Trophoblast cell (in vitro differentiated cells and primary cell): Measurements from ENCODE around the gene CDS1. TPM values are rescaled to one million over a fixed set of nuclear protein-coding genes. Genes with fewer than 3 reads are reported as not detected.

ENCODE experiments used
- DNase-seq, 2 donors: peaks; one replicate each; pipeline ENCODE4 v3.0.0-alpha.2; 2016
- H2AFZ ChIP-seq: 2 replicates; pipeline ENCODE4 v1.6.1; 2013; ENCODE audit warnings: low read length, moderate library complexity, mild to moderate bottlenecking; ENCODE audit not compliant: insufficient read depth, poor library complexity
- H2AK5ac ChIP-seq: 2 replicates; pipeline ENCODE4 v1.6.1; 2013; ENCODE audit warnings: mild to moderate bottlenecking, low read length
- H2BK120ac ChIP-seq: 2 replicates; pipeline ENCODE4 v1.6.1; 2013; ENCODE audit warnings: low read length, mild to moderate bottlenecking, moderate library complexity; ENCODE audit not compliant: insufficient read depth, poor library complexity
- H2BK12ac ChIP-seq: 2 replicates; pipeline ENCODE4 v1.6.1; 2013; ENCODE audit warnings: mild to moderate bottlenecking, low read length, moderate library complexity
- H2BK5ac ChIP-seq: 2 replicates; pipeline ENCODE4 v1.6.1; 2013; ENCODE audit warnings: low read length, low read depth, moderate library complexity, mild to moderate bottlenecking; ENCODE audit not compliant: poor library complexity
- H3K14ac ChIP-seq: 2 replicates; pipeline ENCODE4 v1.6.1; 2013; ENCODE audit warnings: mild to moderate bottlenecking, low read length
- H3K18ac ChIP-seq: 2 replicates; pipeline ENCODE4 v1.6.1; 2013; ENCODE audit warnings: mild to moderate bottlenecking, low read length
- H3K23ac ChIP-seq: 2 replicates; pipeline ENCODE4 v1.6.1; 2013; ENCODE audit warnings: low read length
- H3K27ac ChIP-seq: 2 replicates; pipeline ENCODE4 v1.5.1; 2013; ENCODE audit warnings: low read depth, mild to moderate bottlenecking, inconsistent platforms, low read length, moderate library complexity
- H3K27me3 ChIP-seq: 2 replicates; pipeline ENCODE4 v1.6.1; 2013; ENCODE audit warnings: inconsistent platforms, mild to moderate bottlenecking, low read length, moderate library complexity; ENCODE audit not compliant: insufficient read depth
- H3K36me3 ChIP-seq, 2 experiments: 1 replicate in 1 of 2; 2 replicates in 1 of 2; pipeline ENCODE4 v1.6.1; 2013; ENCODE audit warnings: low read length in 2 of 2, mild to moderate bottlenecking in 2 of 2, moderate library complexity in 1 of 2; ENCODE audit not compliant: insufficient read depth in 2 of 2, control insufficient read depth in 1 of 2
- H3K4ac ChIP-seq: 2 replicates; pipeline ENCODE4 v1.6.1; 2013; ENCODE audit warnings: low read depth, mild to moderate bottlenecking, low read length, moderate library complexity
- H3K4me1 ChIP-seq, 2 experiments: 1 replicate in 1 of 2; 2 replicates in 1 of 2; pipeline ENCODE4 v1.6.1; 2013; ENCODE audit warnings: low read length in 2 of 2, mild to moderate bottlenecking in 2 of 2, moderate library complexity in 1 of 2; ENCODE audit not compliant: insufficient read depth in 2 of 2, control insufficient read depth in 1 of 2
- H3K4me2 ChIP-seq: 2 replicates; pipeline ENCODE4 v1.6.1; 2013; ENCODE audit warnings: inconsistent platforms, mild to moderate bottlenecking, low read length, moderate library complexity
- H3K4me3 ChIP-seq: 2 replicates; pipeline ENCODE4 v1.5.1; 2013; ENCODE audit warnings: mild to moderate bottlenecking, low read depth, low read length, inconsistent platforms
- H3K79me1 ChIP-seq: one replicate; pipeline ENCODE4 v1.6.1; 2013; ENCODE audit warnings: low read length
- H3K79me2 ChIP-seq: 2 replicates; pipeline ENCODE4 v1.6.1; 2013; ENCODE audit warnings: low read length, mild to moderate bottlenecking; ENCODE audit not compliant: control insufficient read depth, insufficient read depth, poor library complexity
- H3K9ac ChIP-seq: 2 replicates; pipeline ENCODE4 v1.6.1; 2013; ENCODE audit warnings: mild to moderate bottlenecking, low read length
- H3K9me3 ChIP-seq: 2 replicates; pipeline ENCODE4 v1.6.1; 2013; ENCODE audit warnings: low read depth, mild to moderate bottlenecking, control low read depth, inconsistent platforms, low read length; ENCODE audit not compliant: insufficient read depth
- H4K12ac ChIP-seq: 2 replicates; pipeline ENCODE4 v1.6.1; 2013; ENCODE audit warnings: low read depth, mild to moderate bottlenecking, low read length, moderate library complexity
- H4K8ac ChIP-seq: 2 replicates; pipeline ENCODE4 v1.6.1; 2013; ENCODE audit warnings: low read depth, mild to moderate bottlenecking, low read length, moderate library complexity
- H4K91ac ChIP-seq: one replicate; pipeline ENCODE4 v1.6.1; 2013; ENCODE audit warnings: low read depth, mild to moderate bottlenecking, low read length, moderate library complexity
- WGBS: extraction: QIAGEN DNeasy Blood & Tissue Kit; methylation state at CpG from one replicate; pipeline ENCODE4 v1.1.7; 2013; ENCODE audit warnings: missing lambda C conversion rate; ENCODE audit not compliant: insufficient read length, insufficient coverage; ENCODE audit errors: extremely low coverage; 5-methylcytosine and 5-hydroxymethylcytosine counted together
- polyA plus RNA-seq: library from polyadenylated mRNA; stranded (reverse); fragments of 200-250 nt; gene quantifications from 2 replicates; pipeline ENCODE4 v1.2.3, GENCODE V29; 2013

Gene CDS1
- 22.9 and 24.1 TPM in 2 replicates for polyA plus RNA-seq

- Histone ChIP-seq H2BK120ac (peak within 1 kb of the TSS; percentile 50), H3K9me3 (peaks cover 4% of the 10 kb centered on the region), H2BK5ac (peak within 1 kb of the TSS; percentile 75), H3K4me3 (peak within 1 kb of the TSS; percentile 90), H4K8ac (peak within 1 kb of the TSS; percentile 76), H3K27me3 (no peaks in the 10 kb centered on the region), H4K91ac (peak within 1 kb of the TSS; percentile 82), H3K79me1 (peaks cover 16% of the 10 kb centered on the region), H3K14ac (peak within 1 kb of the TSS; percentile 81), H4K12ac (peak within 1 kb of the TSS; percentile 61), H3K4ac (peak within 1 kb of the TSS; percentile 31), H3K4me1 (peaks cover 2 to 10% of the 10 kb centered on the region in 2 experiments), H3K23ac (no peak within 1 kb of the TSS), H3K18ac (peak within 1 kb of the TSS; percentile 88), H3K4me2 (peak within 1 kb of the TSS; percentile 62), H2BK12ac (peak within 1 kb of the TSS; percentile 10), H3K9ac (peak within 1 kb of the TSS; percentile 89), H3K27ac (peak within 1 kb of the TSS; percentile 93), H3K79me2 (peaks cover 6% of the 10 kb centered on the region), H2AK5ac (peak within 1 kb of the TSS; percentile 11), H2AFZ (peak within 1 kb of the TSS; percentile 72), H3K36me3 (peaks cover 0 to 2% of the 10 kb centered on the region in 2 experiments)
- WGBS: no CpG with 5 or more reads among the region's 88 CpGs
- peak; percentile 33 to 61 for DNase-seq
These were observed at the start of gene CDS1 for GRCh38 chr4:84582988-84583875. Gene CDS1, plus strand, starts transcription at chr4:84583127. Its CDS starts 275 bp downstream, at chr4:84583402.

- no peak overlapping the region for H2BK120ac ChIP-seq
- H4K8ac ChIP-seq: no peak overlapping the region
- no CpG with 5 or more reads among the region's 2 CpGs for WGBS
- no peak overlapping the region for H4K91ac ChIP-seq
- H2BK12ac ChIP-seq: no peak overlapping the region
- H3K27me3 ChIP-seq: no peaks in the 10 kb centered on the region
- H3K79me1 ChIP-seq: peaks cover 2% of the 10 kb centered on the region
- H3K23ac ChIP-seq: no peak overlapping the region
- H3K4me1 ChIP-seq: peaks cover 2 to 6% of the 10 kb centered on the region in 2 experiments
- H3K36me3 ChIP-seq: no peaks in the 10 kb centered on the region
- no peak overlapping the region for H2AFZ ChIP-seq
- H3K27ac ChIP-seq: no peak overlapping the region
- no peak overlapping the region for H3K18ac ChIP-seq
- no peak overlapping the region for H3K4me3 ChIP-seq
- H3K9me3 ChIP-seq: no peaks in the 10 kb centered on the region
- H3K4me2 ChIP-seq: no peak overlapping the region
- no peak overlapping the region for H4K12ac ChIP-seq
- no peak overlapping the region for H2BK5ac ChIP-seq
- H3K9ac ChIP-seq: no peak overlapping the region
- H3K79me2 ChIP-seq: no peaks in the 10 kb centered on the region
- no peak overlapping the region for H3K14ac ChIP-seq
- H3K4ac ChIP-seq: no peak overlapping the region
- no peak overlapping the region for H2AK5ac ChIP-seq
- peak; percentile 62 to 85 for DNase-seq
These were observed 47.0 kb upstream of the CDS1 start for GRCh38 chr4:84535901-84536300.

- H3K4me2 ChIP-seq: no peak overlapping the region
- H3K4me1 ChIP-seq: no peaks in the 10 kb centered on the region
- DNase-seq: no peak
- no peak overlapping the region for H2BK5ac ChIP-seq
- H3K9me3 ChIP-seq: no peaks in the 10 kb centered on the region
- no peak overlapping the region for H3K4ac ChIP-seq
- no peak overlapping the region for H3K9ac ChIP-seq
- H4K12ac ChIP-seq: no peak overlapping the region
- H2BK12ac ChIP-seq: no peak overlapping the region
- no peak overlapping the region for H3K23ac ChIP-seq
- no peaks in the 10 kb centered on the region for H3K36me3 ChIP-seq
- H3K79me1 ChIP-seq: no peaks in the 10 kb centered on the region
- no CpG with 5 or more reads among the region's 5 CpGs for WGBS
- no peak overlapping the region for H4K91ac ChIP-seq
- H3K79me2 ChIP-seq: no peaks in the 10 kb centered on the region
- H4K8ac ChIP-seq: no peak overlapping the region
- no peak overlapping the region for H2AK5ac ChIP-seq
- H3K27ac ChIP-seq: no peak overlapping the region
- no peak overlapping the region for H3K14ac ChIP-seq
- H3K18ac ChIP-seq: no peak overlapping the region
- no peak overlapping the region for H3K4me3 ChIP-seq
- no peak overlapping the region for H2BK120ac ChIP-seq
- no peaks in the 10 kb centered on the region for H3K27me3 ChIP-seq
- H2AFZ ChIP-seq: no peak overlapping the region
These were observed 37.8 kb upstream of the CDS1 start for GRCh38 chr4:84545093-84545492.

GRCh38 chr4:84547211-84547610 is 35.7 kb upstream of the CDS1 start:
- Histone ChIP-seq H3K18ac (no peak overlapping the region), H3K79me2 (no peaks in the 10 kb centered on the region), H4K8ac (no peak overlapping the region), H2BK12ac (no peak overlapping the region), H3K14ac (no peak overlapping the region), H3K36me3 (no peaks in the 10 kb centered on the region), H3K27me3 (no peaks in the 10 kb centered on the region), H2AK5ac (no peak overlapping the region), H3K4me2 (no peak overlapping the region), H4K91ac (no peak overlapping the region), H3K23ac (no peak overlapping the region), H3K79me1 (no peaks in the 10 kb centered on the region), H4K12ac (no peak overlapping the region), H3K9me3 (peaks cover 2% of the 10 kb centered on the region), H2AFZ (no peak overlapping the region), H3K9ac (no peak overlapping the region), H3K4me3 (no peak overlapping the region), H3K27ac (no peak overlapping the region), H2BK5ac (no peak overlapping the region), H3K4ac (no peak overlapping the region), H3K4me1 (no peaks in the 10 kb centered on the region), H2BK120ac (no peak overlapping the region)
- no CpG with 5 or more reads among the region's 3 CpGs for WGBS
- DNase-seq: peak; percentile 54 to 81
